ENCODE results near the gene PSMB3.
A peak's percentile ranks its signal among the peaks of the same experiment; 100 is the strongest.

Gene PSMB3

GRCh38 chr17:38798614-38799500, 46.3 kb downstream of the PSMB3 start (continued):
- TF ChIP-seq ZNF398 (tag by site-specific recombination; IDR thresholded peaks at IDR 0.05): peak; percentile 48; the same call in 1 of the 2 replicates
- TF ChIP-seq ZFP37 (tag by site-specific recombination; IDR thresholded peaks at IDR 0.05): 0 out of 2 replicates have a peak, but pooled peaks have one; percentile 68
- TF ChIP-seq ZBTB17 (tag by site-specific recombination; IDR thresholded peaks at IDR 0.05): peak; percentile 81
- TF ChIP-seq PRDM10 (tag by site-specific recombination; IDR thresholded peaks at IDR 0.05): peak; percentile 85
- no peak for TF ChIP-seq ZNF10 (tag by site-specific recombination; IDR thresholded peaks at IDR 0.05)
- TF ChIP-seq ZNF518A (tag by site-specific recombination; conservative IDR thresholded peaks at IDR 0.05; ENCODE audit: low read depth): no peak
- peak; percentile 52 for TF ChIP-seq ZNF335 (tag by site-specific recombination; conservative IDR thresholded peaks at IDR 0.05)
- TF ChIP-seq ZIC2 (tag by site-specific recombination; IDR thresholded peaks at IDR 0.05): peak; percentile 57
- TF ChIP-seq INSM2 (tag by site-specific recombination; IDR thresholded peaks at IDR 0.05): no peak
- no peak for TF ChIP-seq ZSCAN18 (tag by site-specific recombination; IDR thresholded peaks at IDR 0.05)
- no peak for TF ChIP-seq ZNF677 (tag by site-specific recombination; IDR thresholded peaks at IDR 0.05)
- TF ChIP-seq ZNF292 (tag by site-specific recombination; IDR thresholded peaks at IDR 0.05; ENCODE audit: borderline replicate concordance, low read depth): no peak

All from HEK293 (cell line).